DOHH2 (cell line): Measurements from ENCODE around the gene ZFP62.

ENCODE experiments used
- EZH2phosphoT487 ChIP-seq: fragments of 200-600 bp; sonication (generic); IDR thresholded peaks from 2 replicates; pipeline ENCODE4 v1.6.1; 2017; ENCODE audit warnings: borderline replicate concordance, mild to moderate bottlenecking, antibody characterized with exemption, low read length, moderate library complexity, mixed read lengths
- TF ChIP-seq, protein P1 (sequence below): fragments of 200-600 bp; sonication (generic); IDR thresholded peaks from one replicate; pipeline ENCODE4 v1.5.1; 2014; ENCODE audit warnings: antibody characterized with exemption, mild to moderate bottlenecking, low read depth, low read length; ENCODE audit not compliant: poor library complexity, severe bottlenecking

DNA sequence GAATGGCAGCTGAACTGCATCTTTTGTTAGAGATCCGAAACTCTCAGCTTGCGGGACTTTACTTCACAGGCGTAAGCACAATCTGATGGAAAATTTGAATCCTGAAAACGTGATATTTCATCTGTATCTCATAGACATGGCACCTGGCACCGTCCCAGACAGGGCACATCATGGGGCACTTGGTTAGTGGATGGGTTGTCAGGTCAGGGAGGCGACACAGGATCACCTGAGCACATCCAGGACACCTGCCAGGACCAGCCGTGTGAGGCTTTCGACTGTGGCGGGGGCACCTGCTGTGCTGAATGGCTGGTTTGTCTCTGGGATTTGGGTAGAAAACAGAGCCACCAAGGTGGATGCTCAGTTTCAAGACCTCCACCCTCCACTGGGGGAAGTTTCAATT, 11.3 kb upstream of the ZFP62 start:
- TF ChIP-seq, protein P1, sequence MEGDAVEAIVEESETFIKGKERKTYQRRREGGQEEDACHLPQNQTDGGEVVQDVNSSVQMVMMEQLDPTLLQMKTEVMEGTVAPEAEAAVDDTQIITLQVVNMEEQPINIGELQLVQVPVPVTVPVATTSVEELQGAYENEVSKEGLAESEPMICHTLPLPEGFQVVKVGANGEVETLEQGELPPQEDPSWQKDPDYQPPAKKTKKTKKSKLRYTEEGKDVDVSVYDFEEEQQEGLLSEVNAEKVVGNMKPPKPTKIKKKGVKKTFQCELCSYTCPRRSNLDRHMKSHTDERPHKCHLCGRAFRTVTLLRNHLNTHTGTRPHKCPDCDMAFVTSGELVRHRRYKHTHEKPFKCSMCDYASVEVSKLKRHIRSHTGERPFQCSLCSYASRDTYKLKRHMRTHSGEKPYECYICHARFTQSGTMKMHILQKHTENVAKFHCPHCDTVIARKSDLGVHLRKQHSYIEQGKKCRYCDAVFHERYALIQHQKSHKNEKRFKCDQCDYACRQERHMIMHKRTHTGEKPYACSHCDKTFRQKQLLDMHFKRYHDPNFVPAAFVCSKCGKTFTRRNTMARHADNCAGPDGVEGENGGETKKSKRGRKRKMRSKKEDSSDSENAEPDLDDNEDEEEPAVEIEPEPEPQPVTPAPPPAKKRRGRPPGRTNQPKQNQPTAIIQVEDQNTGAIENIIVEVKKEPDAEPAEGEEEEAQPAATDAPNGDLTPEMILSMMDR, result no peak
- TF ChIP-seq EZH2phosphoT487, result no peak
